ENCODE measurements around the gene DHODH. TPM values are rescaled to one million over a fixed set of nuclear protein-coding genes. Genes with fewer than 3 reads are reported as not detected.

The DHODH gene
- total and polyA plus RNA-seq, 7 donors, result 3.2 to 8.0 (median 4.1) TPM

- intact Hi-C loops (cut with DNase I), result loop anchor here (10.0 kb wide), 1 partner anchor 172 kb away; no protein-coding TSS in a partner anchor
- WGBS, 2 donors, result 58 to 83% methylated on average over 4 of the region's 4 CpGs
- no peaks in the 10 kb centered on the region for H3K9me3 ChIP-seq
Observed at GRCh38 chr16:71966932-71967331, 41.6 kb upstream of the DHODH start.

GRCh38 chr16:71969353-71969752, 39.2 kb upstream of the DHODH start:
- H3K27me3 ChIP-seq, result no peaks in the 10 kb centered on the region
- no peaks in the 10 kb centered on the region for H3K36me3 ChIP-seq
- intact Hi-C loops (cut with DNase I), result loop anchor here (10.0 kb wide), 1 partner anchor 175 kb away; no protein-coding TSS in a partner anchor
- H3K4me1 ChIP-seq, result no peaks in the 10 kb centered on the region
- WGBS, 2 donors, result 95 to 96% methylated on average over 2 of the region's 2 CpGs
- no peak overlapping the region for H3K4me3 ChIP-seq
- no peaks in the 10 kb centered on the region for H3K9me3 ChIP-seq
- TF ChIP-seq POLR2AphosphoS5 (IDR thresholded peaks at IDR 0.05) (no peak), POLR2A (IDR thresholded peaks at IDR 0.05) (no peak), EP300 (IDR thresholded peaks at IDR 0.05) (no peak), CTCF (IDR thresholded peaks at IDR 0.05) (no peak)
- DNase-seq, result no peak
- H3K27ac ChIP-seq, result no peak overlapping the region

More at GRCh38 chr16:71966932-71967331, 41.6 kb upstream of the DHODH start:
- H3K36me3 ChIP-seq, result no peaks in the 10 kb centered on the region
- TF ChIP-seq EP300 (IDR thresholded peaks at IDR 0.05) (no peak), POLR2AphosphoS5 (IDR thresholded peaks at IDR 0.05) (no peak), CTCF (IDR thresholded peaks at IDR 0.05) (no peak), POLR2A (IDR thresholded peaks at IDR 0.05) (no peak)
- no peak for DNase-seq
- no peak overlapping the region for H3K27ac ChIP-seq
- no peaks in the 10 kb centered on the region for H3K4me1 ChIP-seq
- no peak overlapping the region for H3K4me3 ChIP-seq
- H3K27me3 ChIP-seq, result no peaks in the 10 kb centered on the region

- TF ChIP-seq EP300 (IDR thresholded peaks at IDR 0.05) (no peak), POLR2AphosphoS5 (IDR thresholded peaks at IDR 0.05) (no peak), CTCF (IDR thresholded peaks at IDR 0.05) (no peak), POLR2A (IDR thresholded peaks at IDR 0.05) (no peak)
- intact Hi-C loops (cut with DNase I), result no loop called here
- Histone ChIP-seq H3K27me3 (no peaks in the 10 kb centered on the region), H3K9me3 (no peaks in the 10 kb centered on the region), H3K4me3 (no peak overlapping the region), H3K4me1 (no peaks in the 10 kb centered on the region), H3K27ac (no peak overlapping the region), H3K36me3 (no peaks in the 10 kb centered on the region)
- no peak for DNase-seq
- 92 to 97% methylated on average over 4 of the region's 4 CpGs for WGBS, 2 donors
Observed at GRCh38 chr16:71971571-71971970, 37.0 kb upstream of the DHODH start.

GRCh38 chr16:71972356-71972755, 36.2 kb upstream of the DHODH start:
- Histone ChIP-seq H3K9me3 (no peaks in the 10 kb centered on the region), H3K36me3 (no peaks in the 10 kb centered on the region), H3K4me1 (no peaks in the 10 kb centered on the region), H3K27ac (no peak overlapping the region), H3K4me3 (no peak overlapping the region), H3K27me3 (no peaks in the 10 kb centered on the region)
- DNase-seq, result no peak
- intact Hi-C loops (cut with DNase I), result no loop called here
- TF ChIP-seq POLR2AphosphoS5 (IDR thresholded peaks at IDR 0.05) (no peak), EP300 (IDR thresholded peaks at IDR 0.05) (no peak), POLR2A (IDR thresholded peaks at IDR 0.05) (no peak), CTCF (IDR thresholded peaks at IDR 0.05) (no peak)
- 89 to 92% methylated on average over 3 of the region's 3 CpGs for WGBS, 2 donors

GRCh38 chr16:71973001-71973400, 35.5 kb upstream of the DHODH start:
- H3K4me1 ChIP-seq, result no peaks in the 10 kb centered on the region
- intact Hi-C loops (cut with DNase I), result no loop called here
- H3K27me3 ChIP-seq, result no peaks in the 10 kb centered on the region
- no peak overlapping the region for H3K27ac ChIP-seq
- no peak for DNase-seq
- TF ChIP-seq POLR2A (IDR thresholded peaks at IDR 0.05) (no peak), CTCF (IDR thresholded peaks at IDR 0.05) (no peak), EP300 (IDR thresholded peaks at IDR 0.05) (no peak), POLR2AphosphoS5 (IDR thresholded peaks at IDR 0.05) (no peak)
- no peaks in the 10 kb centered on the region for H3K36me3 ChIP-seq
- 73 to 88% methylated on average over 9 of the region's 9 CpGs for WGBS, 2 donors
- H3K4me3 ChIP-seq, result no peak overlapping the region
- H3K9me3 ChIP-seq, result no peaks in the 10 kb centered on the region

Data from sigmoid colon (tissue), 7 donors.